Measurements from ENCODE around the gene FAF2.

DNA sequence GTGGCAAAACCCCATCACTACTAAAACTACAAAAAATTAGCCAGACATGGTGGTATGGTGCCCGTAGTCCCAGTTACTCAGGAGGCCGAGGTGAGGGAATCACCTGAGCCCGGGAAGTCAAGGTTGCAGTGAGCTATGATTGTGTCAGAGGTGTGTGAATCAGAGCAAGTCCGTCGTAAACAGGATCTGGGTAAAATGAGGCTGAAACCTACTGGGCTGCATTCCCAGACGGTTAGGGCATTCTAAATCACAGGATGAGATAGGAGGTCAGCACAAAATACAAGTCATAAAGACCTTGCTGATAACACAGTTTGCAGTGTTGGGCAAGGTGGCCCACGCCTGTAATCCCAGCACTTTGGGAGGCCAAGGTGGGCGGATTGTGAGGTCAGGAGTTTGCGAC lies 29.9 kb upstream of the FAF2 start:
- no peak for TF ChIP-seq SOX15 (CRISPR knock-in tag; IDR thresholded peaks at IDR 0.05)
- TF ChIP-seq, protein P1, sequence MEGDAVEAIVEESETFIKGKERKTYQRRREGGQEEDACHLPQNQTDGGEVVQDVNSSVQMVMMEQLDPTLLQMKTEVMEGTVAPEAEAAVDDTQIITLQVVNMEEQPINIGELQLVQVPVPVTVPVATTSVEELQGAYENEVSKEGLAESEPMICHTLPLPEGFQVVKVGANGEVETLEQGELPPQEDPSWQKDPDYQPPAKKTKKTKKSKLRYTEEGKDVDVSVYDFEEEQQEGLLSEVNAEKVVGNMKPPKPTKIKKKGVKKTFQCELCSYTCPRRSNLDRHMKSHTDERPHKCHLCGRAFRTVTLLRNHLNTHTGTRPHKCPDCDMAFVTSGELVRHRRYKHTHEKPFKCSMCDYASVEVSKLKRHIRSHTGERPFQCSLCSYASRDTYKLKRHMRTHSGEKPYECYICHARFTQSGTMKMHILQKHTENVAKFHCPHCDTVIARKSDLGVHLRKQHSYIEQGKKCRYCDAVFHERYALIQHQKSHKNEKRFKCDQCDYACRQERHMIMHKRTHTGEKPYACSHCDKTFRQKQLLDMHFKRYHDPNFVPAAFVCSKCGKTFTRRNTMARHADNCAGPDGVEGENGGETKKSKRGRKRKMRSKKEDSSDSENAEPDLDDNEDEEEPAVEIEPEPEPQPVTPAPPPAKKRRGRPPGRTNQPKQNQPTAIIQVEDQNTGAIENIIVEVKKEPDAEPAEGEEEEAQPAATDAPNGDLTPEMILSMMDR (IDR thresholded peaks at IDR 0.05): no peak
- no peak for TF ChIP-seq ZNF423 (CRISPR knock-in tag; IDR thresholded peaks at IDR 0.05)
- TF ChIP-seq, protein P2, sequence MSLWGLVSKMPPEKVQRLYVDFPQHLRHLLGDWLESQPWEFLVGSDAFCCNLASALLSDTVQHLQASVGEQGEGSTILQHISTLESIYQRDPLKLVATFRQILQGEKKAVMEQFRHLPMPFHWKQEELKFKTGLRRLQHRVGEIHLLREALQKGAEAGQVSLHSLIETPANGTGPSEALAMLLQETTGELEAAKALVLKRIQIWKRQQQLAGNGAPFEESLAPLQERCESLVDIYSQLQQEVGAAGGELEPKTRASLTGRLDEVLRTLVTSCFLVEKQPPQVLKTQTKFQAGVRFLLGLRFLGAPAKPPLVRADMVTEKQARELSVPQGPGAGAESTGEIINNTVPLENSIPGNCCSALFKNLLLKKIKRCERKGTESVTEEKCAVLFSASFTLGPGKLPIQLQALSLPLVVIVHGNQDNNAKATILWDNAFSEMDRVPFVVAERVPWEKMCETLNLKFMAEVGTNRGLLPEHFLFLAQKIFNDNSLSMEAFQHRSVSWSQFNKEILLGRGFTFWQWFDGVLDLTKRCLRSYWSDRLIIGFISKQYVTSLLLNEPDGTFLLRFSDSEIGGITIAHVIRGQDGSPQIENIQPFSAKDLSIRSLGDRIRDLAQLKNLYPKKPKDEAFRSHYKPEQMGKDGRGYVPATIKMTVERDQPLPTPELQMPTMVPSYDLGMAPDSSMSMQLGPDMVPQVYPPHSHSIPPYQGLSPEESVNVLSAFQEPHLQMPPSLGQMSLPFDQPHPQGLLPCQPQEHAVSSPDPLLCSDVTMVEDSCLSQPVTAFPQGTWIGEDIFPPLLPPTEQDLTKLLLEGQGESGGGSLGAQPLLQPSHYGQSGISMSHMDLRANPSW (CRISPR knock-in tag; conservative IDR thresholded peaks at IDR 0.05; ENCODE audit: low read depth): no peak
- no peak for TF ChIP-seq FOXJ3 (CRISPR knock-in tag; IDR thresholded peaks at IDR 0.05; ENCODE audit: borderline replicate concordance)
- TF ChIP-seq ZNF671 (CRISPR knock-in tag; IDR thresholded peaks at IDR 0.05): no peak
- TF ChIP-seq, protein P3, sequence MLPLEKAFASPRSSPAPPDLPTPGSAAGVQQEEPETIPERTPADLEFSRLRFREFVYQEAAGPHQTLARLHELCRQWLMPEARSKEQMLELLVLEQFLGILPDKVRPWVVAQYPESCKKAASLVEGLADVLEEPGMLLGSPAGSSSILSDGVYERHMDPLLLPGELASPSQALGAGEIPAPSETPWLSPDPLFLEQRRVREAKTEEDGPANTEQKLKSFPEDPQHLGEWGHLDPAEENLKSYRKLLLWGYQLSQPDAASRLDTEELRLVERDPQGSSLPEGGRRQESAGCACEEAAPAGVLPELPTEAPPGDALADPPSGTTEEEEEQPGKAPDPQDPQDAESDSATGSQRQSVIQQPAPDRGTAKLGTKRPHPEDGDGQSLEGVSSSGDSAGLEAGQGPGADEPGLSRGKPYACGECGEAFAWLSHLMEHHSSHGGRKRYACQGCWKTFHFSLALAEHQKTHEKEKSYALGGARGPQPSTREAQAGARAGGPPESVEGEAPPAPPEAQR (CRISPR knock-in tag; IDR thresholded peaks at IDR 0.05): no peak
- TF ChIP-seq, protein P4, sequence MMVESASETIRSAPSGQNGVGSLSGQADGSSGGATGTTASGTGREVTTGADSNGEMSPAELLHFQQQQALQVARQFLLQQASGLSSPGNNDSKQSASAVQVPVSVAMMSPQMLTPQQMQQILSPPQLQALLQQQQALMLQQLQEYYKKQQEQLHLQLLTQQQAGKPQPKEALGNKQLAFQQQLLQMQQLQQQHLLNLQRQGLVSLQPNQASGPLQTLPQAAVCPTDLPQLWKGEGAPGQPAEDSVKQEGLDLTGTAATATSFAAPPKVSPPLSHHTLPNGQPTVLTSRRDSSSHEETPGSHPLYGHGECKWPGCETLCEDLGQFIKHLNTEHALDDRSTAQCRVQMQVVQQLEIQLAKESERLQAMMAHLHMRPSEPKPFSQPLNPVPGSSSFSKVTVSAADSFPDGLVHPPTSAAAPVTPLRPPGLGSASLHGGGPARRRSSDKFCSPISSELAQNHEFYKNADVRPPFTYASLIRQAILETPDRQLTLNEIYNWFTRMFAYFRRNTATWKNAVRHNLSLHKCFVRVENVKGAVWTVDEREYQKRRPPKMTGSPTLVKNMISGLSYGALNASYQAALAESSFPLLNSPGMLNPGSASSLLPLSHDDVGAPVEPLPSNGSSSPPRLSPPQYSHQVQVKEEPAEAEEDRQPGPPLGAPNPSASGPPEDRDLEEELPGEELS (CRISPR knock-in tag; IDR thresholded peaks at IDR 0.05): no peak
- TF ChIP-seq, protein P5, sequence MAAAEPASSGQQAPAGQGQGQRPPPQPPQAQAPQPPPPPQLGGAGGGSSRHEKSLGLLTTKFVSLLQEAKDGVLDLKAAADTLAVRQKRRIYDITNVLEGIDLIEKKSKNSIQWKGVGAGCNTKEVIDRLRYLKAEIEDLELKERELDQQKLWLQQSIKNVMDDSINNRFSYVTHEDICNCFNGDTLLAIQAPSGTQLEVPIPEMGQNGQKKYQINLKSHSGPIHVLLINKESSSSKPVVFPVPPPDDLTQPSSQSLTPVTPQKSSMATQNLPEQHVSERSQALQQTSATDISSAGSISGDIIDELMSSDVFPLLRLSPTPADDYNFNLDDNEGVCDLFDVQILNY (CRISPR knock-in tag; IDR thresholded peaks at IDR 0.05): no peak
- TF ChIP-seq JUN (CRISPR knock-in tag; IDR thresholded peaks at IDR 0.05): no peak
- TF ChIP-seq, protein P6, sequence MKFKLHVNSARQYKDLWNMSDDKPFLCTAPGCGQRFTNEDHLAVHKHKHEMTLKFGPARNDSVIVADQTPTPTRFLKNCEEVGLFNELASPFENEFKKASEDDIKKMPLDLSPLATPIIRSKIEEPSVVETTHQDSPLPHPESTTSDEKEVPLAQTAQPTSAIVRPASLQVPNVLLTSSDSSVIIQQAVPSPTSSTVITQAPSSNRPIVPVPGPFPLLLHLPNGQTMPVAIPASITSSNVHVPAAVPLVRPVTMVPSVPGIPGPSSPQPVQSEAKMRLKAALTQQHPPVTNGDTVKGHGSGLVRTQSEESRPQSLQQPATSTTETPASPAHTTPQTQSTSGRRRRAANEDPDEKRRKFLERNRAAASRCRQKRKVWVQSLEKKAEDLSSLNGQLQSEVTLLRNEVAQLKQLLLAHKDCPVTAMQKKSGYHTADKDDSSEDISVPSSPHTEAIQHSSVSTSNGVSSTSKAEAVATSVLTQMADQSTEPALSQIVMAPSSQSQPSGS (CRISPR knock-in tag; IDR thresholded peaks at IDR 0.05; ENCODE audit: borderline replicate concordance, low read depth): no peak
- TF ChIP-seq, protein P7, sequence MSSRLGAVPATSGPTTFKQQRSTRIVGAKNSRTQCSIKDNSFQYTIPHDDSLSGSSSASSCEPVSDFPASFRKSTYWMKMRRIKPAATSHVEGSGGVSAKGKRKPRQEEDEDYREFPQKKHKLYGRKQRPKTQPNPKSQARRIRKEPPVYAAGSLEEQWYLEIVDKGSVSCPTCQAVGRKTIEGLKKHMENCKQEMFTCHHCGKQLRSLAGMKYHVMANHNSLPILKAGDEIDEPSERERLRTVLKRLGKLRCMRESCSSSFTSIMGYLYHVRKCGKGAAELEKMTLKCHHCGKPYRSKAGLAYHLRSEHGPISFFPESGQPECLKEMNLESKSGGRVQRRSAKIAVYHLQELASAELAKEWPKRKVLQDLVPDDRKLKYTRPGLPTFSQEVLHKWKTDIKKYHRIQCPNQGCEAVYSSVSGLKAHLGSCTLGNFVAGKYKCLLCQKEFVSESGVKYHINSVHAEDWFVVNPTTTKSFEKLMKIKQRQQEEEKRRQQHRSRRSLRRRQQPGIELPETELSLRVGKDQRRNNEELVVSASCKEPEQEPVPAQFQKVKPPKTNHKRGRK (CRISPR knock-in tag; IDR thresholded peaks at IDR 0.05; ENCODE audit: borderline replicate concordance): no peak
